HG02981 (cell line): ENCODE data around the gene TMEM8B.

Experiments used
- ATAC-seq: cut with Tn5 transposase; IDR thresholded peaks from one replicate; pipeline ENCODE4 v1.9.1; 2021; ENCODE audit warnings: mild to moderate bottlenecking, moderate library complexity; ENCODE audit not compliant: unreplicated experiment

TMEM8B gene

GRCh38 chr9:35829084-35829763, at the start of gene TMEM8B:
TMEM8B (plus strand) TSS chr9:35829228; CDS start chr9:35829448, 220 bp downstream.
- ATAC-seq: peak; percentile 73

- no peak for ATAC-seq
Observed at GRCh38 chr9:35781066-35781465, 48.0 kb upstream of the TMEM8B start.

- ATAC-seq: no peak
Observed at GRCh38 chr9:35783418-35783817, 45.6 kb upstream of the TMEM8B start.

- no peak for ATAC-seq
Observed at GRCh38 chr9:35789541-35789940, 39.5 kb upstream of the TMEM8B start.

- no peak for ATAC-seq
Observed at GRCh38 chr9:35790025-35790384, 39.0 kb upstream of the TMEM8B start.

GRCh38 chr9:35790385-35791296, 38.4 kb upstream of the TMEM8B start:
- no peak for ATAC-seq

- ATAC-seq: no peak
Observed at GRCh38 chr9:35791297-35791921, 37.6 kb upstream of the TMEM8B start, which contains the start of gene NPR2. NPR2 (plus strand) TSS chr9:35791591; CDS start chr9:35792409, 818 bp downstream.

GRCh38 chr9:35792024-35792813, 36.8 kb upstream of the TMEM8B start:
- ATAC-seq: no peak

- ATAC-seq: no peak
Observed at GRCh38 chr9:35792826-35793225, 36.2 kb upstream of the TMEM8B start.

GRCh38 chr9:35793461-35793860, 35.6 kb upstream of the TMEM8B start:
- ATAC-seq: no peak

- ATAC-seq: no peak
Observed at GRCh38 chr9:35795695-35796094, 33.3 kb upstream of the TMEM8B start.

- ATAC-seq: no peak
Observed at GRCh38 chr9:35797311-35798109, 31.5 kb upstream of the TMEM8B start.

GRCh38 chr9:35798658-35799374, 30.2 kb upstream of the TMEM8B start:
- ATAC-seq: no peak

- ATAC-seq: no peak
Observed at GRCh38 chr9:35800530-35800929, 28.5 kb upstream of the TMEM8B start.

- no peak for ATAC-seq
Observed at GRCh38 chr9:35801328-35802128, 27.5 kb upstream of the TMEM8B start.

- no peak for ATAC-seq
Observed at GRCh38 chr9:35806101-35806500, 22.9 kb upstream of the TMEM8B start.

GRCh38 chr9:35808433-35808832, 20.6 kb upstream of the TMEM8B start:
- no peak for ATAC-seq

GRCh38 chr9:35810122-35810521, 18.9 kb upstream of the TMEM8B start:
- no peak for ATAC-seq
